RWPE1 (cell line): Measurements from ENCODE around the gene IL3.

ENCODE experiments used
- CTCF ChIA-PET: fragments of 350-600 bp; sonication (Branson Sonifier 250); formaldehyde crosslinking; extraction: SDS; loops from one replicate; lab custom pipeline; 2021; lab: Yijun Ruan, JAX
- POLR2A ChIA-PET: fragments of 400-600 bp; formaldehyde crosslinking; extraction: SDS; loops from one replicate; lab custom pipeline; 2020; ENCODE audit warnings: antibody characterized with exemption; ENCODE audit not compliant: low non-redundant PET; lab: Yijun Ruan, JAX
- DNase-seq: peaks from one replicate; pipeline ENCODE4 v3.0.0; 2012; ENCODE audit warnings: low spot score
- H3K27ac ChIP-seq: fragments of 450-650 bp; 2 replicates; pipeline ENCODE4 v1.5.1; 2017
- CTCF ChIP-seq: fragments of 450-650 bp; conservative IDR thresholded peaks from 2 replicates; pipeline ENCODE4 v1.5.1; 2017; ENCODE audit warnings: low read depth, mild to moderate bottlenecking

IL3 gene

GRCh38 chr5:132076202-132076830, 15.9 kb downstream of the IL3 start:
- POLR2A ChIA-PET = no interaction called here
- TF ChIP-seq CTCF = no peak
- CTCF ChIA-PET = no interaction called here
- DNase-seq = no peak
- no peak overlapping the region for H3K27ac ChIP-seq

- CTCF ChIA-PET = interaction anchor here (0.5 to 1.5 kb wide), 3 partner anchors 18 to 588 kb away, joined by 4 to 5 read pairs (median 4); no protein-coding TSS in a partner anchor
- DNase-seq = no peak
- TF ChIP-seq CTCF = no peak
- H3K27ac ChIP-seq = no peak overlapping the region
- POLR2A ChIA-PET = no interaction called here
Measured at GRCh38 chr5:132076983-132077382, 16.5 kb downstream of the IL3 start.

- no peak overlapping the region for H3K27ac ChIP-seq
- ChIA-PET POLR2A (no interaction called here), CTCF (no interaction called here)
- no peak for DNase-seq
- TF ChIP-seq CTCF = no peak
Measured at GRCh38 chr5:132079081-132079480, 18.6 kb downstream of the IL3 start.

GRCh38 chr5:132079619-132080018, 19.2 kb downstream of the IL3 start:
- POLR2A ChIA-PET = no interaction called here
- CTCF ChIA-PET = interaction anchor here (1.9 kb wide), 1 partner anchor 14 kb away, joined by 10 read pairs; no protein-coding TSS in a partner anchor
- TF ChIP-seq CTCF = no peak
- H3K27ac ChIP-seq = no peak overlapping the region
- DNase-seq = no peak

DNA sequence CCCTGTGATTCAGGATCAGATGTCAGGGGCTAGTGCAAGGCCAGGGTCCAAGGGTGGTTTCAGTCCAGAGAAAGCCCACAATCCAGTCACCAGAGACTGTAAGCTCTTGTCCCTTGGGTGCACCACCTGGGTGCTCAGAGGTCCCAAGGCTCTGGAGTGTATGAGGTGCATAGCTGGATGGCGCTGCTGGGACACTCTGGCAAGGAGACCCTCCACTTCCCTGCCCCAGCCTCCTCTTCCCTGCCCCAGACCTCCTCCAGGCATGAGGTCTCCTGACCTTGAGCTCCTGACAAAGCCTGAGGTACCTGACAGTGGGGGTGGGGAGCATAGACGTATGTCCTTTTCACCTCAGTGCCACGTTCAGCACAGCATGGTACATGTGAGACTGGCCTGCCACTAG, 20.1 kb downstream of the IL3 start:
- DNase-seq = no peak
- ChIA-PET CTCF (interaction anchor here (0.6 to 1.9 kb wide), 2 partner anchors 15 to 22 kb away, joined by 3 to 10 read pairs; no protein-coding TSS in a partner anchor), POLR2A (no interaction called here)
- H3K27ac ChIP-seq = no peak overlapping the region
- TF ChIP-seq CTCF = no peak

- H3K27ac ChIP-seq = no peak overlapping the region
- CTCF ChIA-PET = interaction anchor here (0.6 to 1.9 kb wide), 3 partner anchors 16 to 23 kb away, joined by 3 to 10 read pairs (median 3); no protein-coding TSS in a partner anchor
- DNase-seq = no peak
- POLR2A ChIA-PET = no interaction called here
- TF ChIP-seq CTCF = no peak
Measured at GRCh38 chr5:132081458-132081857, 21.0 kb downstream of the IL3 start.
